GM19468 (cell line): ENCODE results near the gene TAF11L14.

Source experiments
- ATAC-seq: cut with Tn5 transposase; IDR thresholded peaks from one replicate; pipeline ENCODE4 v1.9.1; 2021; ENCODE audit warnings: mild to moderate bottlenecking, moderate library complexity, moderate number of reproducible peaks; ENCODE audit not compliant: unreplicated experiment; ENCODE audit errors: extremely low read depth

Gene TAF11L14

GRCh38 chr5:17678751-17679324 lies 44.6 kb downstream of the TAF11L14 start:
- no peak for ATAC-seq

- no peak for ATAC-seq
Observed at GRCh38 chr5:17679597-17680203, 45.4 kb downstream of the TAF11L14 start.

DNA sequence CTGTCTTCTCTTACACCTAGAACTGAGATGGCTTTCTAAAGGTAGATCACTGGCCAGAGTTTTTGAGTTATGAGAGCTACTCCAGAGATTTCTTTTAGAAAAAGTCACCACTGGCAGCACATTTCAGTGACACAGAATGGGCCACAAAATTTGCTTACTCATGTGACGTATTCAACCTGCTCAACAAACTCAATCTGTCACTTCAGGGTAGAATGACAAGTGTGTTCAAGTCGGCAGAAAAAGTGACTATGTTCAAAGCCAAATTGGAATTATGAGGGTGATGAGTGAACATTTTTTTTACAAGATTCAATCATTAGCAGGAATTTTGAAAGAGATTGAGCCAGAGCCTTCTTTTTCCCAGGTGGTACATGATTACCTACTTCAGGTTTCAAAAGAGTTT lies 46.5 kb downstream of the TAF11L14 start:
- ATAC-seq, result no peak
